Nucleus accumbens (tissue), 56 donors: ENCODE results near the gene COL13A1.

Experiments
- DNase-seq, 56 donors: peaks; one replicate each; lab custom pipeline; 2025; lab: John Stamatoyannopoulos, UW

The COL13A1 gene

GRCh38 chr10:69901022-69901421, 99.3 kb downstream of the COL13A1 start:
- DNase-seq, result no peak

DNA sequence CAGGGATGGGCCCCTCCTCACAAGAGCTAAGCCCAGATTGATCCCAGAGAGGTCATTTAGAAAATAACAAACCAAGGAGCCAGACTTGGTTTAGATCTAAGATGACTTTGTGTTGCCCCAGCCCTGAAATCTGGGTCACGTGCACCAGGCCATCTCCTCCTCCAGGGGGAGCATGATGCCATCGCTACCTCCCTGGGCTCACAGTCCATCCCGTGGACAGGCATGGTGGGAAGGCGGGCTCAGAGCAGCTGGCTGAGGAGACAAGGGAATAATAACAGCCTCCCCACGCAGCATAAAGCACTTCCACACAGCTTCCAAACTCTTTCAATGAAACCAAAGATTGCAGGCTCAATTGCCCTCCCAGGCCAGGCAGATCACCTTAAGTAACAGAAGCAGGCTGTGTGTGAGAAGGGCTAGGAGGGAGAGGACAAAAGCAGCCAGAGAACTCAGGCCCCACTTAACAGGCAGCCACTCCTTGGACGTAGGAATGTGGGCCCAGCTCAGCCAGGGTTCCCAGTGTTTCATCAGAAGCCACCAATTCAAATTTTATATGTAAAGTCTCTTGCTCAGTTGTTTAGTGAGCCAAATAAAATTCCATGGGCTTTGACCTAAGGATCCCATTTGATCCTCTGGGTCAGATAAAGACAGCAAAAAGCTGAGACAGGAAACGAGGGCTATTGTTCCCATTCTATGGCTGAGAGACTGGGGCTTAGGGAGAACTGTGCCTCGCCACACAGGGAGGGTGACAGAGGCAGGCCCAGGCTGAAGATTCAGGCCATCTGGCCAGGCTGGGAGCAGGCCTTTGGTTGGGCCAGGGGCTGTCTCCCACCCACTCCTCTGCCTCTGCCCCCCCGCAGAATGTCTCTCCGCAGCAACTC, 100.2 kb downstream of the COL13A1 start:
- peak in 9 of 56 donors; percentile 6 to 30 (median 14) for DNase-seq

- DNase-seq, result peak in 4 of 56 donors; percentile 17 to 33 (median 18)
Measured at GRCh38 chr10:69902835-69903535, 101.3 kb downstream of the COL13A1 start.

DNA sequence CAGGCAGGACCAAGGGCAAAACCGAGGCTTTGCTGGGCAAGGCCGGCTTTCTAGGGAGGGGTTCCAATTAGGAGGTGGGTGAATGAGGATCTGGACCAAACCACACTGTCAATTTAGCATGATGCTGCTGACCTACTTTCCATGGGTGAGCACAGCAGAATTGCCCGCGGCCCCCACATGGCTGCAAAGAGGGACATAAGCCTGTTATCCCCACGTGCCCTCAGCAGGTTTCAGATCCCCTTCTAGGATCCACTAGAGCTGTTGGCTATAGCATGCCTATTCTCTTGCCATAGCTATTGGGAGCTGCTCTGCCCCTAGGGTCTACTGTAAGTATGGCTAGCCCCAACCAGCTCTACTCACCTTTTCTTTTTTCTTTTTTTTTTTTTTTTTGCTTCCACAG, 102.8 kb downstream of the COL13A1 start:
- DNase-seq, result no peak

DNA sequence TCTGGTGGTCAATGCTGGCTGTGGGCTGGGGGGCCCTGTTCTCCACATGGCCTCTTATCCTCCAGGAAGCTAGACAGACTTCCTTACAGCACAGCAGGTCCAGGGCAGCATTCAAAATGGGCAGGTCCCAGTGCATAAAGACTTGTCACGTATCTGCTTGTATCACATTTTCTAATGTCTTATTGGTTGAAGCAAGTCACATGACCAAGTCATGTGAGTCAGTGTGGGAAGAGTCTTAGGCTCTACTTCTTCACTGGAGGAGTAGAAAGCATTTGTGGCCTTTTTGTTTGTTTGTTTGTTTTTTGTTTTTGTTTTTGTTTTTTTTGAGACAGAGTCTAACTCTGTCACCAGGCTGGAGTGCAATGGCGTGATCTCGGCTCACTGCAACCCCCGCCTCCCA, 104.7 kb downstream of the COL13A1 start:
- no peak for DNase-seq

GRCh38 chr10:69907517-69907916, 105.8 kb downstream of the COL13A1 start:
- no peak for DNase-seq

DNA sequence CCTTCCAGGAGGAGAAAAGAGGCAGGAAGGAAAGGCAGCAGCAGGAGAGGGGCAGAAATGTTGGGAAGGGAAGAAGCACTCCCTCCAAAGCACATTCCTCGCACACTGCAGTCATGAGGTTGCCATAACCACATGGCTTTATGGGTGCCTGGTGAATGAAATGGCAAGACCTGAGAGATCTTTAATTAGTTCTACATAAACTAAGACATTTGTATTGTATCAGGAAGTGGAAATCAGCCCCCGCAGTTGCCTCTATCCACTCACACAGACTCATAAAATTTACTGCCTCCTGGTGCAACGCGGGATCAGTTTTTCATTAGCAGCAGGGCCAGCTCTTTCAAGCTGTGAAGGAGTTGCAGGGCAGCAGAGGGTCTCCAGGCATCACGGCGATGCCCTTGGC, 106.4 kb downstream of the COL13A1 start:
- no peak for DNase-seq

GRCh38 chr10:69910561-69910960, 108.9 kb downstream of the COL13A1 start:
- no peak for DNase-seq

DNA sequence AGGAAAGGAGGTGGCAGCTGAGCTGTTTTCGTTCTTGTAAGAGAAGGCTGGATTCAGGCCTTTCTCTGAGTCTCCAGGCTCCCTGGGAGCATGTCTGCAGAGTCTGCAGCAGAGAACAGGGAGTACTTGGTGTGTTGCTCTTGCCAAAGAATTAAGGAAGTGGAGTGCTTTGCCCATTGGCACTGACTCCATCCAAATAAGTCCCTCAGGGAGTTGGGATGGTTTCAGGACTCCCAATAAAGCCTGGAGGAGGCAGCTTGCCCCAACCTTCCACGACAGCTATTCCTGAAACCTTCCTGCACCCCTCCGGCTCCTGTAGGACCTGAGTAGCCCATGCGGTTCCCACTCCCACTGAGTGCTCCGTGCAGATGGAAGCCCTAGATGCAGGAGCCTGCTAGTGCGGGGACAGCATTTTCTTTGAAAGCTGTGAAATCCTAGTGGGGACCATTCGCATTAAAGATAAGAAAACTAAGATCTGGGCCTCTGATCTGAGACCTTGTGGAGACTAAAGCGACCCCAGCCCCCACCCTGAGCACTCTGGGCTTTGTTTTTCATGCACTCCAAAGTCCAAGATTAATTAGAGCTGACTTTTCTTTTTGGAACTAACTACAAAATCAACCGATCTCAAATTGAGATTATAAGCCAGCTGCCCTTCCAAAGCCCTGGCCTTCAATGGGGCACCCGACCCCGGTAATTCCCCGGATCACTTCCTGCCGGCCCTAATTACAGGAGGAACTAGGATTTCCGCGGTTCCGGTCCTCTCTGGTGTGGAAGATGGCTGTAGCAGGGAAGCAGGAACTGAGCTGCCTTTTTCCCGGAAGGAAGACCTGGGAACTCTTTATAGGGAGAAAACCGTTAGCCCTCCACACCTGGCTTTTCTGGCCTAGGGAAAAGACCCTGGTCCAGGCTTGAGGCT, 110.2 kb downstream of the COL13A1 start:
- DNase-seq, result peak in 24 of 56 donors; percentile 6 to 60 (median 23)

DNA sequence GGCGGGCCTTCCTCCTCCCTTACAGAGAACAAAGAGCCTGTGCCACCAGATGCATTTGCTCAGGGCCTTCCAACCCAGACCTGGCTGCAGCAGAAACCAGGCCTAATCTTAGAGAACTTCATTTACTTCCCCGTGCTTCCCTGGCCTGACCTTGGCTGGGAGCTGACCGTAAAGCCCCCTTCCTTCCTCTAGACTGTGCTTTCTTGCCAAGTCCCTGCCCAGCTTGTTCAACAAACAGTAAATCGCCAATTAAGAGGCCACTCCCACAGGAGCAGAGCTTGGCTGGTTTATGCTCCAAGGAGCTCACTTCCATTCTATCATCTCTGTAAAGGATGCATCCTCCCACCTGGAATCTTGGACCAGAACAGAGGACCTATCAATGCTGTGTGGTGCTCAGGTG, 110.9 kb downstream of the COL13A1 start:
- no peak for DNase-seq

DNA sequence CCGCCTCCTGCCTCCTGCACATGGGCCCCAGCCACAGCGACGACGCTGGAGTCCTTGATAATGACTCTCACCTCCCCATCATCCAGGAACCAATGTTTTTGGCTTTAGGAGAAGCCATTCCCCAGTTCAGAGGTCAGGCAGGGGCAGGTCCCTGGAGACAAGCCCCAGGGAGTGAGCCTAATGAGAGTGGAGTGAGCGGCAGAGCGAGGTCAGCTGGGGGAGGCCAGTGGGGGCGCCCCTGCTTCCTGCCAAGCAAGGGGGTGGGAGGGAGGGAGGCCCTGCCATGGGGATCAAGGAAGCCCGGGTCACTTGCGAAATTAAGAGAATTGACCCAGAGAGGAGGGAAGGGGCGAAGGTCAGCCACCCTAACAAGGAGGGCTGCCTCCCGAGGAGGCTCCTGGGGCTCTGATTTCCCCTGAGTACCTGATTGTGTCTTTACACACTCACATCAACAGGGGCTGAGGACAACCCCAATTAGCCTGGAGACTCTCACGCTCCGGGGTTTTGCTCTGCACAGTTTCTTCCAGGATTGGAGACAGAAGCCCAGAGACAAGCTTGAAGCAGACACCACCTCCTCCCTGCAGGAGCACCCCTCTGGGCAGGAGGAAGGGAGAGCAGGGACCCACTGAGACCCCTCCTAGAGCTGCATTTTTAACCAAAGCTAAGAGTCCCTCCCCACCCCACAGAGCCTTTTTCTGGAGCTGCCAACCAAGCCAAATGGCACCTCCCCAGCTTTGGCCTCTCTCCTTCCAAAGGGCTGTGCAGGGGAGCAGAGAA, 112.1 kb downstream of the COL13A1 start:
- DNase-seq, result no peak

DNA sequence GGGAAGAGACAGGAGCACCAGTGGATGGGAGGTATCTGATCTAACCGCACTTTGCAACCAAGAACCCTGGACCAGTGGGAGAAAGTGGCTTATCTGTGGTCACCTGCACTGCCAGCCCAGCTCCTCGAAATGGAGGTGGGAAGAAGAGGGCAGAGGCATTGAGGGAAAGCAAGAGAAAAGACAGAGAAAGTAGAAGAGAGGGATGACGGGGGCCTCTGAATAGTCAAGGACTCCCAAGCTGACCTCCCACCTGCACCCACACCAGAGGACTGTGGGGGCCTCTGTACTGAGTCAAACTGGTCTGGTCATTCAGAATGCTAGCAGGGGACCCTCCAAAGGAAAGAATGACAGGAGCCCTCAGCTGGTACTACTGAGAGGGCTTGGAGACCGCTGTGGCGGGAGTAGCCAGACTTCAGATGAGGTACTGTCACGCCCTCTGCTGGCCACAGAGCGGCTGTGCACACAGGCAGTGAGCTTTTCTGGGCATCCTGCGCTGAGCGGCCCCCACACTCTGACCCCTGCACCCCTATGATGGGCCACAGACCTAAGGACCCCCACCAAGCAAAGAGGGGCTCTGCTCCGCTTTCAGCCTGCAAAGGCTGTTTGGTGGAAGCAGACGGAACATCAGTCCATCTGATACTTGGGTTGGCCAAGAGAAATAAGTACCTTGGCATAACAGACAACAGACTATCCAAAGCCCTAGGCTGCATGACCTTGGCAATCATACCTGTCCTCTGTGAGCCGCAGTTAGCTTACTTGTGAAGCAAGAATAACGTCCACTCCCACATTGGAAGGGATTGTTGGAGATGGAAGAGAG, 112.9 kb downstream of the COL13A1 start:
- peak in 48 of 56 donors; percentile 7 to 85 (median 42) for DNase-seq

- no peak for DNase-seq
Measured at GRCh38 chr10:69915215-69915560, 113.5 kb downstream of the COL13A1 start.

GRCh38 chr10:69916118-69916517, 114.4 kb downstream of the COL13A1 start:
- no peak for DNase-seq

DNA sequence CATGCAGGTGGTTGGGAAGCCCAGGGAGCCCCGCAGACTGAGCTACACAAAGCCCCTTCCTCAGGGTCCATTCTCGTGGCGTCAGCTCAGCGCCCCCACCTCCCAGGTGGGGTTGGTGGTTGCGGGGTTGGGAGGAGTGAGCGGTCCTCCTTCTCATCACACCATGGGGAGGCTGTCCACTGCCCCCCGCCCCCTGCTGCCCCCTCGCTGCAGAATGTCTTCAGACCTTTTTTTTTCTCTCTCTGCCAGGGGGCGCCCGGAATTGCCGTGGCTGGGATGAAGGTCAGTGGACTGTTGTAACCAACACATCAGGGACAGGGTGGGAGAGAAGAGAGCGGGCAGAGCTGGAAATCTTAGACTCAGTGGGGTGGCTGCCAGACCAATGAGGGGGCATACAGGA, 116.3 kb downstream of the COL13A1 start:
- DNase-seq, result no peak

- no peak for DNase-seq
Measured at GRCh38 chr10:69919250-69919649, 117.5 kb downstream of the COL13A1 start.

- DNase-seq, result no peak
Measured at GRCh38 chr10:69925111-69925510, 123.4 kb downstream of the COL13A1 start.

- DNase-seq, result no peak
Measured at GRCh38 chr10:69928339-69928738, 126.6 kb downstream of the COL13A1 start.

- DNase-seq, result no peak
Measured at GRCh38 chr10:69929575-69929974, 127.9 kb downstream of the COL13A1 start.
